HG02973 (cell line): Measurements from ENCODE around the gene ESF1.
"Not testable (repeated sequence)": the region's sequence is repeated elsewhere in the genome, so short reads cannot be mapped to it uniquely, and the experiment has no call there.

Experiments
- ATAC-seq: cut with Tn5 transposase; IDR thresholded peaks from one replicate; pipeline ENCODE4 v1.9.1; 2021; ENCODE audit warnings: moderate library complexity; ENCODE audit not compliant: unreplicated experiment

Gene ESF1

GRCh38 chr20:13745784-13746183, 38.9 kb downstream of the ESF1 start:
- no peak for ATAC-seq

GRCh38 chr20:13744352-13744751, 40.4 kb downstream of the ESF1 start:
- no peak for ATAC-seq

GRCh38 chr20:13741879-13742278, 42.8 kb downstream of the ESF1 start:
- ATAC-seq, result no peak

- no peak for ATAC-seq
Measured at GRCh38 chr20:13739731-13740649, 44.7 kb downstream of the ESF1 start.

- ATAC-seq, result not testable (repeated sequence)
Measured at GRCh38 chr20:13738187-13738586, 46.5 kb downstream of the ESF1 start.

GRCh38 chr20:13736436-13737191, 48.1 kb downstream of the ESF1 start:
- ATAC-seq, result no peak

GRCh38 chr20:13735826-13736225, 48.9 kb downstream of the ESF1 start:
- ATAC-seq, result no peak

- ATAC-seq, result no peak
Measured at GRCh38 chr20:13723011-13723410, 61.7 kb downstream of the ESF1 start.

GRCh38 chr20:13718171-13718570, 66.5 kb downstream of the ESF1 start:
- ATAC-seq, result peak; percentile 39

- peak; percentile 96 for ATAC-seq
Measured at GRCh38 chr20:13717631-13718044, 67.1 kb downstream of the ESF1 start.

GRCh38 chr20:13715171-13715570, 69.5 kb downstream of the ESF1 start:
- ATAC-seq, result no peak

- no peak for ATAC-seq
Measured at GRCh38 chr20:13708234-13708633, 76.5 kb downstream of the ESF1 start.

GRCh38 chr20:13703265-13703664, 81.5 kb downstream of the ESF1 start:
- no peak for ATAC-seq

- ATAC-seq, result no peak
Measured at GRCh38 chr20:13701486-13701885, 83.2 kb downstream of the ESF1 start.

- ATAC-seq, result no peak
Measured at GRCh38 chr20:13700761-13701160, 84.0 kb downstream of the ESF1 start.

GRCh38 chr20:13694420-13695150, 90.1 kb downstream of the ESF1 start:
- ATAC-seq, result no peak

GRCh38 chr20:13692802-13693736, 91.7 kb downstream of the ESF1 start:
- ATAC-seq, result no peak

GRCh38 chr20:13690943-13691342, 93.8 kb downstream of the ESF1 start:
- ATAC-seq, result no peak

GRCh38 chr20:13687815-13688214, 96.9 kb downstream of the ESF1 start:
- no peak for ATAC-seq

GRCh38 chr20:13685623-13686022, 99.1 kb downstream of the ESF1 start:
- no peak for ATAC-seq
